ENCODE measurements around the gene GALNT18. TPM values are rescaled to one million over a fixed set of nuclear protein-coding genes. Genes with fewer than 3 reads are reported as not detected.
A peak's percentile ranks its signal among the peaks of the same experiment; 100 is the strongest.

Gene GALNT18
- total RNA-seq, 1 donor from 2014 or later: 39.8 TPM

GRCh38 chr11:11395126-11395525, 226.7 kb downstream of the GALNT18 start:
- DNase-seq (ENCODE audit: extremely low spot score, unreplicated experiment): no peak
- H3K4me3 Mint-ChIP-seq (ENCODE audit: unreplicated experiment): no peak overlapping the region
- no peak overlapping the region for H3K27ac Mint-ChIP-seq (ENCODE audit: unreplicated experiment)
- peaks cover 14% of the 10 kb centered on the region for H3K4me1 Mint-ChIP-seq (ENCODE audit: unreplicated experiment)
- no peaks in the 10 kb centered on the region for H3K27me3 Mint-ChIP-seq (ENCODE audit: unreplicated experiment)
- no peak for TF ChIP-seq CTCF (IDR thresholded peaks at IDR 0.05)
- peaks cover 2% of the 10 kb centered on the region for H3K36me3 Mint-ChIP-seq (ENCODE audit: unreplicated experiment)
- no peaks in the 10 kb centered on the region for H3K9me3 Mint-ChIP-seq (ENCODE audit: unreplicated experiment)

GRCh38 chr11:11394241-11394640, 227.6 kb downstream of the GALNT18 start:
- no peaks in the 10 kb centered on the region for H3K9me3 Mint-ChIP-seq (ENCODE audit: unreplicated experiment)
- no peak for TF ChIP-seq CTCF (IDR thresholded peaks at IDR 0.05)
- peaks cover 2% of the 10 kb centered on the region for H3K36me3 Mint-ChIP-seq (ENCODE audit: unreplicated experiment)
- no peak overlapping the region for H3K27ac Mint-ChIP-seq (ENCODE audit: unreplicated experiment)
- peaks cover 14% of the 10 kb centered on the region for H3K4me1 Mint-ChIP-seq (ENCODE audit: unreplicated experiment)
- H3K27me3 Mint-ChIP-seq (ENCODE audit: unreplicated experiment): no peaks in the 10 kb centered on the region
- DNase-seq (ENCODE audit: extremely low spot score, unreplicated experiment): no peak
- no peak overlapping the region for H3K4me3 Mint-ChIP-seq (ENCODE audit: unreplicated experiment)

GRCh38 chr11:11391796-11392463, 229.9 kb downstream of the GALNT18 start:
- H3K4me3 Mint-ChIP-seq (ENCODE audit: unreplicated experiment): no peak overlapping the region
- no peaks in the 10 kb centered on the region for H3K9me3 Mint-ChIP-seq (ENCODE audit: unreplicated experiment)
- no peak for TF ChIP-seq CTCF (IDR thresholded peaks at IDR 0.05)
- H3K27me3 Mint-ChIP-seq (ENCODE audit: unreplicated experiment): no peaks in the 10 kb centered on the region
- peaks cover 16% of the 10 kb centered on the region for H3K4me1 Mint-ChIP-seq (ENCODE audit: unreplicated experiment)
- peak overlapping the region; percentile 73 for H3K27ac Mint-ChIP-seq (ENCODE audit: unreplicated experiment)
- no peak for DNase-seq (ENCODE audit: extremely low spot score, unreplicated experiment)
- peaks cover 8% of the 10 kb centered on the region for H3K36me3 Mint-ChIP-seq (ENCODE audit: unreplicated experiment)

- peaks cover 12% of the 10 kb centered on the region for H3K4me1 Mint-ChIP-seq (ENCODE audit: unreplicated experiment)
- H3K27ac Mint-ChIP-seq (ENCODE audit: unreplicated experiment): peak overlapping the region; percentile 73
- peaks cover 8% of the 10 kb centered on the region for H3K36me3 Mint-ChIP-seq (ENCODE audit: unreplicated experiment)
- no peak overlapping the region for H3K4me3 Mint-ChIP-seq (ENCODE audit: unreplicated experiment)
- no peaks in the 10 kb centered on the region for H3K27me3 Mint-ChIP-seq (ENCODE audit: unreplicated experiment)
- TF ChIP-seq CTCF (IDR thresholded peaks at IDR 0.05): no peak
- H3K9me3 Mint-ChIP-seq (ENCODE audit: unreplicated experiment): no peaks in the 10 kb centered on the region
- no peak for DNase-seq (ENCODE audit: extremely low spot score, unreplicated experiment)
These were observed 230.6 kb downstream of the GALNT18 start for GRCh38 chr11:11391169-11391568.

GRCh38 chr11:11390068-11390771, 231.6 kb downstream of the GALNT18 start:
- no peaks in the 10 kb centered on the region for H3K27me3 Mint-ChIP-seq (ENCODE audit: unreplicated experiment)
- no peak overlapping the region for H3K4me3 Mint-ChIP-seq (ENCODE audit: unreplicated experiment)

More at GRCh38 chr11:11390068-11390771, 231.6 kb downstream of the GALNT18 start:
- no peak for DNase-seq (ENCODE audit: extremely low spot score, unreplicated experiment)
- peaks cover 8% of the 10 kb centered on the region for H3K36me3 Mint-ChIP-seq (ENCODE audit: unreplicated experiment)
- no peaks in the 10 kb centered on the region for H3K9me3 Mint-ChIP-seq (ENCODE audit: unreplicated experiment)
- no peak overlapping the region for H3K27ac Mint-ChIP-seq (ENCODE audit: unreplicated experiment)
- peaks cover 11% of the 10 kb centered on the region for H3K4me1 Mint-ChIP-seq (ENCODE audit: unreplicated experiment)
- no peak for TF ChIP-seq CTCF (IDR thresholded peaks at IDR 0.05)
